NCI-H1092 (cell line): Measurements from ENCODE around the gene DDA1.
"Not testable (repeated sequence)": the region's sequence is repeated elsewhere in the genome, so short reads cannot be mapped to it uniquely, and the experiment has no call there.

Source experiments
- DNase-seq: peaks from one replicate; lab custom pipeline; 2025; lab: John Stamatoyannopoulos, UW

DDA1 gene

DNA sequence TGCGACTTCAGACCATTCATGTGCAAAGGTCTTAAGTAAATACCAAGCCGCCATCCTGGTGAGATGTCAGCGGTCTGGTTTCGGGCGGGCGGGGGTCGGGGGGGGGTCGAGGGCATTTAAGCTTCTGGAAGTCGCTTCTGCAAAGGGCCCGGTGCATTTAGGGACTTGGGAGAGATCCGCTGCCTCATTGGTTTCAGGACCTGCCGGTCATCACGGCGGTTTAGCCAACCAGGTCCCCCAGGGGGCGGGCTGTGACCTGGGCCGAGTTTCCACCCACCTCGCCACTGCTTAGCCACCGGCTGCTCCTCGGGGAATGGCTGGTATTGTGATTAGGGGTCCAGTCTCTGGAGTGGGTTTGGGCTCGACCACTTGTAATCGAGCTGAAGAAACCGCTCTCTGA lies 19.9 kb upstream of the DDA1 start:
- no peak for DNase-seq

DNA sequence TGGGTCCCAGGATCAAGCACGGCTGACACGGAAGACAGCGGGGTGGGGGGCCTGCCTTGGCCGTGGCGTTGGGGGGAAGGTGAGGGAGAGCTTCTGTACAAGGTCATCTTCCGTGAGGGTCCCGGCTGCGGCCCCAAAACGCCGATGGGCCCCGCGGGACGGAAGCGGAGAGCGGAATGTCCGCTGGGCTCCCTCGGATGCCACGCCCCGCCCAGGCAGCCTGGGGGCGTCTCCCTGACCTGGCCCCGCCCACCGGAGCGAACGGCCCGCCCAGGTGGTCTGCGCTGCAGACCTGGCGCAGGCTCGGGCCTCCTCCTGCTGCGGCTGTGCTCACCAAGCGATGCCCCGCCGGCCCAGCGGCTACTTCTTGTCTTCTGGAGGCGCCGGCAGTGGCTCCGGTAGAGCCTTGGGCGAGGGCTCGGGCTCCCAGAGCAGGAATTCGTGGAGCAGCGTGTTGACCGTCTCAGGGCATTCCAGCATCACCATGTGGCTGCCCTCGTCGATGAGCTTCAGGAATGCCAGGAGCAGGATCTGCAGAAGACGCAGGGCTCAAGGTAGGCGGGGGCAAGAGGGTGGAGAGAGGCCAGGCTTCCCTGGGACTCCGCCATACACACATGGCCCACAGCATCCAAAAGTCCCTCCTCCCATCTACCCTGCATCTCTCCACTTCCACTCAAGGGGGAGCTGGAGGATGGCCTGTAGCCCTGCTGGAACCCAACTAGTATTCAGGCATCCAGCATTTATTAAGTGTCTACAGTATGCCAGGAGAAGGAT lies 16.9 kb upstream of the DDA1 start:
- no peak for DNase-seq

DNA sequence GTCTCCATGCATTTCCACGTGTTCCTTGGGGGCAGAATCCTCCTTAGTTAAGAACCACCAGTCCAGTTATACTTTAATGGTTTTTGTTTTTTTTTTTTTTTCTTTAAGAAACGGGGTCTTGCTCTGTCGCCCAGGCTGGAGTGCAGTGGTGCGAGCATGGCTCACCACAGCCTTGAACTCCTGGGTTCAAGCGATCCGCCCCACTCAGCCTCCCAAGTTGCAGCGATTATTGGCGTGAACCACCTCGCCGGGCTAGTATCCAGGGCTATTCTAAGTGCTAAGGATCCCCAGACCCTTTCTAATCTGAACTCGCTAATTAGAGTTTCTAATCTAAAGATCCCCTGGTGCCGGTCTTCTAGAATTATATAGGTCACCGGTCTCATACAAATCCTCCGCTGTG lies 15.8 kb upstream of the DDA1 start:
- DNase-seq: no peak

DNA sequence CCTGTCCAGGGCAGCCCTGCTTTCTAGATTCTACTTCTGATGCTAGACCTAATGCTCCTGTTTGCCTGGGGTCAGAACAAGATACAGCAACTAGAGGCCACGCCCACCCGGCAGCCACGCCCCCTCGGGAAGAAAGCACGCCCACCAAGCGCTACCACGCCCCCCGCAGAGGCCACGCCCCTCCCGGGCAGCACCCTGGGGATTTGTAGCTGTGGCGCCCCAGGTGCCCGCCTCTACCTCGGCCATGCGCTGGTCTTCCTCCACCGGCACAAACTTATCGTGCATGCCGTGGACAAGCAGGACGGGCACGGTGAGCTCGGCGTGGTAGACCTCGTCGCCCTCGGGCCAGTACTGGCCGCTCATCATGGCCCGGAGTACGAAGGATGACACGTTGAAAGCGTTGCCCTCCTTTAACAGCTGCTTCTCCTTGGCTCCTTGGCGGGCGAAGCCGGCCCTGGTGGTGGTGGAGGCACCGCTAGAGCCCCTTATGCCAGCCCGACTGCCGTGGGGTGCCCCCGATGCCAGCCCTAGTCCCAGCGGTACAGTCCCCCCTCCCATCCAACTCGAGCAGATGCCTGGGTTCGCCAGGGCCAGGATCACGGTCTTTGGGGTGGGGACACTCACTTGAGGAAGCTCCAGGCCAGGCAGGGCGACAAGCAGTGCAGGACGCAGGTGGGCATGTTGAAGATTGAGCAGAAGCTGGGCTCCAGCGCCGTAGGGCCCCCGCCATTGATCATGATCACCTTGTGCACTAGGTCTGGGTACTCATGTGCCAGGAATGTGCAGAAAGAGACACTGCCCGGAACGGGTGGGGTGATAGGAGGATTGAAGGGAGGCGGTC lies 15.1 kb upstream of the DDA1 start:
- no peak for DNase-seq

DNA sequence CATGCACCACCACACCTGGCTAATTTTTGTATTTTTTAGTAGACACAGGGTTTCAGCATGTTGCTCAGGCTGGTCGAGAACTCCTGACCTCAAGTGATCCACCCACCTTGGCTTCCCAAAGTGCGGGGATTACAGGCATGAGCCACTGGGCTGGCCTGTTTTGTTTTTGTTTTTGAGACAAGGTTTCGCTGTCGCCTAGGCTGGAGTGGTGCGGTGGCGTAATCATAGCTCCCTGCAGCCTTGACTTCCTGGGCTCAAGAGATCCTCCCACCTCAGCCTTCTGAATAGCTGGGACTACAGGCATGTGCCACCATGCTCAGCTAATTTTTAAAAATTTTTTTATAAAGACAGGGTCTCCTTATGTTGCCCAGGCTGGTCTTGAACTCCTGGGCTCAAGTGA lies 13.8 kb upstream of the DDA1 start:
- DNase-seq: not testable (repeated sequence)

DNA sequence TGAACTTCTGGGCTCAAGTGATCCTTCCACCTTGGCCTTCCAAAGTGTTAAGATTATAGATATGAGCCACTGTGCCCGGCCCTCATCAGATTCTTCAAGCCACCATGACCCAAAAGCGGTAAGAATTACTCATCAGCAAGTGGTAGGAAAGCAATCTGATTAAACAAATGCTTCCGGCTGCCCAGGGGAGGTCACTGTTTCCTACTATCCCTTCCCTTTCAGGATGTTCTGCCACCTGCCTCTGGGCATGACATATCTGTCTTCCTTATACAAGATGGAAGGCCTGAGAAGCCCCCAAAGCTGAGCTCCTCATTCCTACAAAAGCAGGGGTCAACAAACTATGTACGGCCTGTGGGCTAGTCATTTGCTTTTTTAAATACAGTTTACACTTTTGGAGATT lies 13.1 kb upstream of the DDA1 start:
- no peak for DNase-seq

DNA sequence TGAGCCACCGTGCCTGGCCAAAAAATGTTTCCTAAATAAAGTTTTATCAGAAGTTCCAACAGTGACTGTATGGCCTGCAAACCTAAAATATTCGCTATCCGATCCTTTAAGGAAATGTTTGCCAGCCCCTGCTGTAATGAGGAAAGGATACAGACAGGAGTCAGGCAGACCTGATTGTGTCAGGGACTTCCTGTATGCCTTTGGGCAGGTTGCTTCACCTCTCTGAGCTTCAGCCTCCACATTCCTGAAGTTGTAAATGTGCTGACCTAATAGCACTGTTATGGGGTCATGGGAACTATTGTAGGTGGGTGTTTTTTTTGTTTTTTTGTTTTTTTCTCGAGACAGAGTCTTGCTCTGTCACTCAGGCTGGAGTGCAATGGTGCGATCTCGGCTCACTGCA lies 12.4 kb upstream of the DDA1 start:
- DNase-seq: no peak

DNA sequence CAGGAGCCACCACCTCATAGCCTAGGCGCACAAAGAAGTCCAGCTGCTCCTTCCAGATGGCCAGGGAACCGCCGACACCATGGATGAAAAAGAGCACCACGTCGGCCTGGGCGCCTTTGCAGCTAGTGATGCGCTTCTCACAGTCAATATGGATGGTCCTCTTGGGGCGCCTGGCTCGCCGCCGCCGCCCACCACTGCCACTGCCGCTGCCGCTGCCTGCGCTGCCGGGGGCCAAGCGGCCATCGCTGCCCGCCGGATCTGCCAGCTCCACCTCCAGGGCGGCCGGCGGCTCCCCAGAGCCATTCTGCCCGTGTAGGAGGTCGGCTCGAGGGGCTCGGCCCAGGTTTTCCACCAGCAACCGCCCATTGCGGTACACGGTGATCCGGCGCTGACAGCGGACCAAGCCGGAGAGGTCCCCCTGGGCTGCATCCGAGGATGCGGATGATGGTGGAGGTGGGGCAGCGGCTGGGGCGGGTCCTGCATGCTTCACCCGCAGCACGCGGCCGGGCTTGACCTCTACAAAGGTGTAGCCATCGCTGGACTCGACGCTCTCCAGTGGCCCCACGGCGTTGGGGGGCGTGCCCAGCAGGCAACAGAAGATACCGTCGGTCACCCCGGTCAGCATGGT lies 8.3 kb upstream of the DDA1 start:
- no peak for DNase-seq

DNA sequence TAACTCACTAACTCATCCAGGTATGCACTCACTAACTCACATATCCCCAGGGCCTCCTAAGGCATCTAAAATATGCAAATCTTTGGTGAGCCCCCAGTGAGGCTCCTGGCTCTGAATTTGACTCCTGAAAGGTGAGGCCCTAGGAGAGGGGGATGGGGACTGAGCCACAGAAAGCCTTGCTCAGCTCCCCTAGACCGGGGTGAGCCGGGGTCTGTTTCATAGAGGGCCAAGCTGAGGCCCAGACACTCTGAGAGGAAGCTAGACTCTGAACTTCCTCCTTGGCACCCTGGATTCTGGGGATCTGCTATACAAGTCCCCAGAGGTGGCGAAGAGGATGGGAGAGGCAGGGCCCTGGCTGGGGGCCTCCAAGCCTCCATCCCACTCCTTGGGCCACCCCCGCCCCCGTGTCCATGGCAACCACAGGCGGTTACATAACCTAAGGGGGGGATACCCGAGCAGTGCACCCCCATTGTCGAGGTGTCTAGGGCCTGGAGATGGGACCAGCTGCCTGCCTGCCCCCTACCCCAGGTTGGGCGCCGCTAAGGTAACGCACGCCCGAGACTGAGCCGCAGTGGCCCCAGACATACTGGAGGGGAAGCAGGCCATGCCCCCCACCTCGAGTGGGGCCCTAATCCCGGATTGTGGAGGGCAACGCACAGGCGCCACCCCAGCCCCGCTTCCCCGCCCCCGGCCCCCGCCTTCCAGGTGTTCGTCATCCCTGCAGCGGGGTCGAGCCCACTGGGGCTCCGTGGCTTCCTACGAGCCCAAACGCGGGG lies 6.8 kb upstream of the DDA1 start:
- DNase-seq: no peak

DNA sequence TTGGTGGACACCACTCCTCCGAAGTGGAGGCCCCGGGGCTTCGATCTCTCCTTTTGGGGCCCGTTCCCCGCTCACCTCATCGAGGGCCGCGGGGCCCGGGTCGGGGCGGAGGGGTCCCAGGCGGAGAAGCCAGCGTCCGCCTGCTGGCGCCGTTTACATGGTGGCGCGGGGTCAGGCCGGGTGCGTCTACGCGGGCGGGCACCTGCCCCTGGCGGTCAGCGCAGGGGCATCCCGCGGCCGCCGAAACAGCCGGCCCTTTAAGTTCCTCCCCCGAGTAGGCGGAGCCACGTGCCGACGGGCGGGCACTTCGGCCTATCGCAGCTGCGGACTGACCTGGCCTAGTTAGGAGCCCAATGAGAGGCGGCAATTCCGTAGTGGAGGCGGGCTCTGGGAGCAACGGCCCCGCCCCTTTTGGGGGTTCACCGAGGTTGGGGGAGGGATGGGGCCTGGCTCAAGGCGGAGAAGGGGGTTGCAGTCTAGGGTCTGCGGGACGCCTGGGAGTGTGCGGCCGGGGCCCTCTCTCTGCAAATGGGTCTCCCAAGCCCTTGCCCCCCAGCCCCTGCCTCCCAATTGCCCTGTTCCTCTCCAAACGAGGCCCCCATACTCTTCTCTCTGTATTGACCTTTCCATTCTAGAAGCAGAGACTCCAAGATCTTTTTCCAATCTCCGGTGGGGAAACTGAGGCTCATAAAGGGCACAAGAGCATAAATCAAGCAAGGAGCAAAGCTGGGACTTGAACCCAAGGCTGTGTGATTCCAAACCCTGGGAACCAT lies 6.0 kb upstream of the DDA1 start, which contains the start of gene ABHD8:
TSS of gene ABHD8 (minus strand) at position 259 of the 773 bp plus-strand sequence. CDS start 1,809 bp downstream, outside the sequence.
- peak; percentile 95 for DNase-seq

DNA sequence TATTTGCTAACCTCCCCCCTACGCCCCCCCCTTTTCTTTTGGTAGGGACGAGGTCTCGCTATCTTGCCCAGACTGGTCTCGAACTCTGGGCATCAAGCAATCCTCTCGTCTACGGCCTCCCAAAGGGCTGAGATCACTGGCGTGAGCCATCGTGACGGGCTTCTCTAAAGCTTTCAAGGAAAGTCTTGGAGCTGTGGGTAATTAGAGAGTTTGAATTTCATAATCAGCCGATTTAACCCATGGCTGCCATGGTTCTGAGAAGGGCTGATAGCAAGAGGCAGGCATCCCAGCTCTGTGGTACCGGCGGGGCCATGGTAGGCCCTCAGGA lies 5.5 kb upstream of the DDA1 start:
- DNase-seq: no peak

DNA sequence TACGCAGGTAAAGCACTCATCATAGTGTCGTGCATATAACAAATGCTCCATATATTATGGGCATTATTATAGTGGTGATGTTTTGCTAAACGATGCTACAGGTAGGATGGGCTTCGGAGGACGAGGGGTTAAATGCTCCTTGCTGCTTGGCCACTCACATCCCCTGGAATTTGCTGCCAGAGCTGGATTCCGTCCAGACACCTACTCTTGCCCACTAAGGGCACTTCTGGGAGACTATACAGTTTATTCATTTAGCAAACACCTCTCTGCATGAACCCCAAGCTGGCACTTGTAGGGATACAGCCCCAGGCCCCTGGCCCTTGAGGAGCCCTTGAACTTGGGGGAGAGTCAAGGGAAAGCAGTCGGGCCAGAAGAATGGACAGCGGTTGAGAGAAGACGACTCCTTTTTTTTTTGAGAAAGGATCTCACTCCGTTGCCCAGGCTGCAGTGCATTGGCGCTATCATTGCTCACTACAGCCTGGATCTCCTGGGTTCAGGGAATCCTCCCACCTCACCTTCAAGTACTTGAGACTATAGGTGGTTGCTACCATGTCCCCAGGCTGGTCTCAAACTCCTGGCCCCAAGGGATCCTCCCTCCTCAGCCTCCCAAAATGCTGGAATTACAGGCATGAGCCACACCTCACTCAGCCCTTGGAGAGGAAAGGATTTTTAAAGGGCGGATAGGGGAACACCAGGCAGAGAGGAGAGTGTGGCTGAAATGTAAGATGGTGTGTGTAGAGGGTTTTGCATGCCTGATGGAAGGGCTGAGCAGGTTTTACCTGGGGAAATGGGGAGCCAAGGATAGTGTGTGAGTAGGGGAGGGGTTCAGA lies 4.8 kb upstream of the DDA1 start:
- DNase-seq: no peak

DNA sequence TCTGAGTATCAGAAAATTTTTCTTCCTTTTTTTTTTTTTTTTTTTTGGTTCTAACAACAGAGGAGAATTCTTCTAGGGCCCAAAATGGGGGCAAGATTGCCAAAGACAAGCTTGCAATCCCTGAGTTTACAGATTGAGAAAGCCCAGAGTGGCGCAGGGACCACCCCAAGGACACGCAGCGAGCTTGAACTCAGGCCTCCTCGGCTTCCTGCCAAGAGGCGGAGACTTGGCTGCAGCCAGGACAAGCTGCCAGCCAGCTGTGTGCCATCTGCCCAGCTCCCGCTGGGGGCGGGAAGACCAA lies 4.2 kb upstream of the DDA1 start:
- DNase-seq: no peak

DNA sequence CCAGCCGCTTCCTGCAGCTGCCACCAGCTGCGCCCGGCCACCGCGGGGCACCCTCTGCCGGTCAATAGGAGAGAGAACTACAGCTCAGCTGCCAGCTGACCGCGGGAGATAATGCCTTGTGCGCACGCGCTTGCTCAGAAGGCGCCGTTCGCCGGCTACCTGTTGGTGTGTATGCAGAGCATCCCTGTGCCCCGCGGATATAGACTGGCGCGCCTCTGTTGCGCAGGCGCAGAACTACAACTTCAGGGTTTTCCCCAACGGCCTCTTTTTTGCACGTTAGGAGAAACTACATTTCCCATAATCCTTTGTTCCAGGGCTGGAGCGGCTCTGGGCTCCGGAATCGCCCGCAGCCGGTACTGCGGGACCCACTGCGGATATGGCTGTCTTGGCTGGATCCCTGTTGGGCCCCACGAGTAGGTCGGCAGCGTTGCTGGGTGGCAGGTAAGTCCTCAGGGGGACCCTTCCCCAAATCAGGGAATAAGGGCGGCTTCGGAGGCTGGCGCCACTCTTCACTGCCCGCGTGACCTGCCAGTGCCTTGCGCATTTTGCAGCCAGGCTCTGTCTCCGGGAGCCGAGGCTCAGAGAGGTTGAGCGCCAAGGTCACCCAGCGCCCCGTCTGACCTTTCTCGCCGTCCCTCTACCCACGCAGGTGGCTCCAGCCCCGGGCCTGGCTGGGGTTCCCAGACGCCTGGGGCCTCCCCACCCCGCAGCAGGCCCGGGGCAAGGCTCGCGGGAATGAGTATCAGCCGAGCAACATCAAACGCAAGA lies 3.7 kb upstream of the DDA1 start, which contains the start of gene MRPL34:
TSS of gene MRPL34 (plus strand) at position 356 of the 768 bp plus-strand sequence. CDS start at position 377, 21 bp downstream.
- DNase-seq: peak; percentile 98

DNA sequence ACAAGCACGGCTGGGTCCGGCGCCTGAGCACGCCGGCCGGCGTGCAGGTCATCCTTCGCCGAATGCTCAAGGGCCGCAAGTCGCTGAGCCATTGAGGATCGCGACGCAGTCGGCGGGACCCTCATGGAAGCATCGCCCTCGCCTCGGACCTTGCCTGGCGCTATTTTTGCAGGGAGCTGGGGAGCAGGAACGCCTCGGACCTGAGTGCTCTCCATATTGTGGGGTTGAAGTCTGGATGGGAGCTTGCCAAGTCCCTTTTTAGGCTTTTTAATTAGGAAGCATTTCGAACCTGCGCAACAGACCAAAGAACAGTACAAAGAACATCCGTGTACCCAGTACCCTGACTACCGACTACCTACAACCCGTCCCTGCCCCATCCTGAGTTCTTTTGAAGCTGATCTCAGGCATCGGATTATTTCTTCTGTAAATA lies 3.1 kb upstream of the DDA1 start:
- DNase-seq: no peak

DNA sequence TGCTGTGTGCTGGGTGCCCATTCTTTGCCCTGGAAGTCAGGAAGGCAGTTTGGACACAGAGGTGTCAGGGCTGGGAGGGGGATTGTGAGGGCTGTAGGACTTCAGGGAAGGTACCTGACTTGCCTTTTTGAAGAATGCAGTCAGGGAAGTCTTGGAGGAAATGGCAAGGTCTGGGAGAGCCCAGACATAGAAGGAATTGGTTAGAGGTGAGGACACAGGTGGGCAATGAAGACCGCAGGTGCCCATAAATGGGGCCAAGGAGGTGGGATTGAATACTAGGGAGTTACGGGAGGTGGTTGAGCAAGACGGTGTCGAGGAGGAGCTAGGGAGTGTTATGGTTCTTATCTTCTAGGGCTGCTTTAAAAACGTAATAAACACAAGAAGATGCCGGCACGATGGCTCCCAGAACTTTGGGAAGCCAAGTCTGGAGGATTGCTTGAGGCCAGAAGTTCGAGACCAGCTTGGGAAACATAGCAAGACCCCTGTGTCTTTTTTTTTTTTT lies 1.4 kb upstream of the DDA1 start:
- DNase-seq: no peak

DNA sequence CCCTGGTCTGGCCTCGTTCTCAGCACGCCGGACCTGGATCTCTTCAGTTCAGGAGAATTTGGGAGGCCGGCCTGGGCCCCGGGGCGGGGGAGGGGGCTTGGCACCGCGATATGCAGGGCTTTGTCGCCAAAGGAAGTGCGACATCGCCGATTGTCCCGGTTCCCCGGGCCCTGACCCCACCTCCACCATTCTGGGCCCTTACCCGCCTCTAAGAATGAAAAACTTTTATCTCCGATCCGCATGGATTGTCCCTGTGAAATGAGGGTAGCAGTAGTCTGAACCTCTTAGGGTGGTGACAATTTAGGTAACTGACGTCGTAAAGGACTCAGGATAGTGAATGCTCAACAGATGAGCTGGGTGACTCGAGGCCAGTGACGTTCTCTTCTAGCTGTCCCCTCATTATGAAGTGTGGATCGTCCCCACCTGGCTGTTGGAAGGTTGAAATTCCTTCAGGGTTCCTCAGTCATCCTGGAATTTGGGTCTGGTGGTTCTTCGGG lies 650 bp downstream of the DDA1 start:
- no peak for DNase-seq

DNA sequence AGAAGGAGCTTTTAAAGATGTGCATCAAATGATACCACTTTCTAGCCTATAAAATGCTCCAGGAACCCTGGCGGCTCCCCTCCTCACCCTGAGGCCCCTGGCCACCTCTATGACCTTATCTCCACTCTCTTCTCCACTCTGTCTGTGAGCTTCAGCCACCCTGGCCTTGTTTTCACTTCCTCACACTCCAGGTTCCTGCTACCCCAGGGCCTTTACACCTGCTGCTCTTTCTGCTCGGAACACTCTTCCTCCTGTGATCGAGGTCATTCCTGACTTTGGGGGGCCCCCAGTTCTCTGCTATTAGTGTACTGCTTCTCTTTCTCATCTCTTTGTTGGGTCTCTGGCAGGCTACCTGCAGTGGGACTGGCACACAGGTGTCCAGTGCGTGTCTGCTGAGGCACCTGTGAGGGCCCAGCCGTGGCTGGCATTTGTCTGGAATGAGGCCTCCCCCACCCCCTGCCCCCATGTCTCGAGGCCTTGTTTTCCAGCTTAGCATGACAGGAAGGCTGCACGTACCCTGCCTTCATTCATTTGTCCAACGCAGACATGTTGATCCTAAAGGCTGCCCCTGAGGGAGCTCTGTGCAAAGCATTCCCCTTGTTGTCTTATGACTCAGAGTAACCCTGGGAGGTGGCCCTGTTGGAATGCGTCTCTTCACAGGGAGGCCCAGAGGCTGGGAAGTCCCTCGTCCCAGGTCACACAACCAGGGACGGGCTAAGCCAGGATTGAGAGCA lies 2.3 kb downstream of the DDA1 start:
- no peak for DNase-seq
